Transverse colon (tissue), 4 donors: ENCODE data around the gene CNTNAP3.
"Not testable (repeated sequence)": the region's sequence is repeated elsewhere in the genome, so short reads cannot be mapped to it uniquely, and the experiment has no call there.

Experiments used
- CTCF ChIP-seq, 5 experiments: fragments of 200-600 bp in 3 of 5; fragments of 450-650 bp in 2 of 5; sonication (generic) in 3 of 5; IDR thresholded peaks; 1 replicate in 2 of 5; 2 replicates in 3 of 5; pipeline ENCODE4 v1.5.1; 2016 to 2017; ENCODE audit warnings: antibody characterized with exemption in 5 of 5, inconsistent platforms in 3 of 5, mild to moderate bottlenecking in 2 of 5, moderate library complexity in 1 of 5
- EP300 ChIP-seq: sonication (generic); formaldehyde crosslinking; IDR thresholded peaks from one replicate; pipeline ENCODE4 v1.6.1; 2017; ENCODE audit warnings: antibody characterized with exemption, low read depth
- POLR2A ChIP-seq: fragments of 450-650 bp; IDR thresholded peaks from one replicate; pipeline ENCODE4 v1.6.1; 2016; ENCODE audit warnings: antibody characterized with exemption, mild to moderate bottlenecking, moderate library complexity
- POLR2AphosphoS5 ChIP-seq, 3 donors: sonication (generic); formaldehyde crosslinking; IDR thresholded peaks; one replicate each; pipeline ENCODE4 v1.6.1; 2016; ENCODE audit warnings: antibody characterized with exemption in 3 of 3

DNA sequence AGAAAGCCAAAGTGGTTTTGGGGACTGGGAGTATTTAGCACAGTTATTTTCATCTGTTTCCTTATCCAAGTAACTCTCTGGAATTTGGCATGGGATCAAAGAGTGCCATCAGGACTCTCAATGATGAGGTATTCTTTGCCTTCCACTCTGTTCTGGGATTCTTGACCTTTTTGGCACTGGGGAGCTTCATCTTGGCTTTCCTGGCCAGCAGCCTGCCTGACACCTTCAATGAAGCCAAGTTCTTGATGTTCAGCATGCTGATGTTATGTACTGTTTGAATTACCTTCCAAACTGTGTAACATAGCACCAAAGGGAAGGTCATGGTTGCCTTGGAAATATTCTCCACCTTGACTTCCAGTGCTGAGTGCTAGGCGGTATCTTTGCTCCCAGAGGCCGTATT, 248.8 kb downstream of the CNTNAP3 start:
- not testable (repeated sequence) for TF ChIP-seq CTCF (IDR thresholded peaks at IDR 0.05); POLR2A; POLR2AphosphoS5 (IDR thresholded peaks at IDR 0.05); EP300
